ENCODE data around the gene JMJD8. TPM values are rescaled to one million over a fixed set of nuclear protein-coding genes. Genes with fewer than 3 reads are reported as not detected.
A peak's percentile ranks its signal among the peaks of the same experiment; 100 is the strongest.

Gene JMJD8
- total RNA-seq, 1 experiment from 2014 or later: 90.5 TPM

DNA sequence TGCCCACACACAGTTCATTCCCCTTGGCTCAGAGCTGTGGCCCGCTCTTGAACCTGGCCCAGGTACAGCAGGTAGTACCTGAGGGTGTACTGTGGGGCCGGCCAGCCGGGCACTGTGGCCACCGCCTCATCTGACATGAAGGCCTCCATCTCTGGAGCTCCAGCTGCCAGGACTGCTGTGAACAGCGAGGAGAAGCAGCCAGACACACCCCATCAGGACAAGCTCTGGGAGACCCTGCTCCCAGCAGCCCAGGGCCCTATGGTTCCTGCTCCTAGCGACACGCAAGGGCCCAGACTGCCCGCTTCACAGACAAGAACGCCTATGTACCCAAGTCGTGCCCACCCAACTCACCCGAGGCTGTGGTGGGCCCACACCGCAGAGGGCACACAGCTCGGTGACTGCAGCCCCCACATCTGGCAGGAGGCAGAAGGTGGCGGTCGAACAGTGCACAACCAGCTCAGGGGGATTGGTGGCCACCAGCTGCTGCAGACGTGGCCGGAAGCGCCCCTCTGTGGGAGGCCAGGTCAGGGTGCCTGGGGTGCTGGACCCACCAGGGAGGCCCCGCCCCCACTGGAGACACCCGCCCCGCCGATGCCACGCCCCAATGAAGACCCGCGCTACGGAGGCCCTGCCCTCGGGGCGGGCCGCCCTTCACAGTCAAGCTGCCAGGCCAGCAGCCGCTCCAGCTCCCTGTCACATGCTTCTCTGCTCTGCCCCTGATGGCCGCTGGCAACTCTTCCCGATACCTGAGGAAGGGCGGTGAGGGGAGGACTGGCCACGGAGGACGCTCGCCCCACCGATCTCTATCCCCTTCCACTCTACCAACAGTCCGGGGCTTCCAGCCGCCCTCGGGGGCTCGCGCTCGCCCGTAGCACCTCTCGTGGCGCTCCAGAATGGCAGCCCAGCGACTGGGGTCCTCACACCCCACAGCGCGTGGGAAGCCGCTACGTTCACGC lies 5.0 kb downstream of the JMJD8 start:
- H3K27me3 Mint-ChIP-seq (ENCODE audit: unreplicated experiment): no peaks in the 10 kb centered on the region
- intact Hi-C loops (cut with micrococcal nuclease; ENCODE audit: unreplicated experiment): no loop called here
- no TSS peak for BruUV-seq (replicated peaks)
- peaks cover 22% of the 10 kb centered on the region for H3K4me1 Mint-ChIP-seq (ENCODE audit: low read depth, unreplicated experiment)
- H3K27ac Mint-ChIP-seq (ENCODE audit: unreplicated experiment): no peak overlapping the region
- H3K4me3 Mint-ChIP-seq (ENCODE audit: low read depth, unreplicated experiment): peak overlapping the region; percentile 94
- TF ChIP-seq, protein P1, sequence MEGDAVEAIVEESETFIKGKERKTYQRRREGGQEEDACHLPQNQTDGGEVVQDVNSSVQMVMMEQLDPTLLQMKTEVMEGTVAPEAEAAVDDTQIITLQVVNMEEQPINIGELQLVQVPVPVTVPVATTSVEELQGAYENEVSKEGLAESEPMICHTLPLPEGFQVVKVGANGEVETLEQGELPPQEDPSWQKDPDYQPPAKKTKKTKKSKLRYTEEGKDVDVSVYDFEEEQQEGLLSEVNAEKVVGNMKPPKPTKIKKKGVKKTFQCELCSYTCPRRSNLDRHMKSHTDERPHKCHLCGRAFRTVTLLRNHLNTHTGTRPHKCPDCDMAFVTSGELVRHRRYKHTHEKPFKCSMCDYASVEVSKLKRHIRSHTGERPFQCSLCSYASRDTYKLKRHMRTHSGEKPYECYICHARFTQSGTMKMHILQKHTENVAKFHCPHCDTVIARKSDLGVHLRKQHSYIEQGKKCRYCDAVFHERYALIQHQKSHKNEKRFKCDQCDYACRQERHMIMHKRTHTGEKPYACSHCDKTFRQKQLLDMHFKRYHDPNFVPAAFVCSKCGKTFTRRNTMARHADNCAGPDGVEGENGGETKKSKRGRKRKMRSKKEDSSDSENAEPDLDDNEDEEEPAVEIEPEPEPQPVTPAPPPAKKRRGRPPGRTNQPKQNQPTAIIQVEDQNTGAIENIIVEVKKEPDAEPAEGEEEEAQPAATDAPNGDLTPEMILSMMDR (IDR thresholded peaks at IDR 0.05; ENCODE audit: unreplicated experiment): no peak
- no peaks in the 10 kb centered on the region for H3K9me3 Mint-ChIP-seq (ENCODE audit: low read depth, unreplicated experiment)
- H3K36me3 Mint-ChIP-seq (ENCODE audit: insufficient read depth, unreplicated experiment): peaks cover 76% of the 10 kb centered on the region
- DNase-seq: no peak
- CTCF ChIA-PET: interaction anchor here (0.8 kb wide), 1 partner anchor 13 kb away, joined by 3 read pairs; no protein-coding TSS in a partner anchor

DNA sequence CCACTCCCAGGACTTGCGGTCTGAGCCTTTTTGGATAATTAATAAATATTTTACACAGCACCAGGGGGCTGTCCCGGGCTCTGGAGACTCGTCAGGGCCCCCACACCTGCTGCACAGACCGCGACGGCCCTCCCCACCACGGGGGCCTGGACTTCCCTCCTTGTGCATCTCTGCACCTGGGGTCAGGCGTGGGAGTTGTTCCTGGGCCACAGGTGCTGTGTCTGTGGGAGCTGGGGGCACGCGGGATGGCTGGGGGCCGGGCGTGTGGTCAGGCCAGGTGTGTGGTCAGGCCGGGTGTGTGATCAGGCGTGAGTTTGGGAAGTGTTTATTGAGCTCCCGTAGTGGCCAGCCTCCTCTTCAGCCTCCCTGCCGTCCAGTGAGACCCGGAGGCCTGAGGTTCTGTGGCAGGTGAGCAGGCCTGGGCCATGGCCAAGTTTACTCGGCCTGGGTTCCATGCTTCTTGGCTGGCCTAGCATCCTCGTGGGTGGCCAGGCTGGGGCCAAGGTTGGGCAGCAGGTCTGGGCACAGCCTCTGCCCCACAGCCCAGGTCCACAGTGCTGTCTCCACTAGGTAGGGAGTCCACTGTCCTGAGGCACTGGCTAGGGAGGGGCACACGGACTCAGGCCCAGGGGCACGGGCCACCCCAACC lies 5.8 kb downstream of the JMJD8 start:
- no TSS peak for BruUV-seq (replicated peaks)
- TF ChIP-seq, protein P1 (IDR thresholded peaks at IDR 0.05; ENCODE audit: unreplicated experiment): no peak
- H3K36me3 Mint-ChIP-seq (ENCODE audit: insufficient read depth, unreplicated experiment): peaks cover 76% of the 10 kb centered on the region
- no peaks in the 10 kb centered on the region for H3K9me3 Mint-ChIP-seq (ENCODE audit: low read depth, unreplicated experiment)
- intact Hi-C loops (cut with micrococcal nuclease; ENCODE audit: unreplicated experiment): no loop called here
- CTCF ChIA-PET: no interaction called here
- DNase-seq: no peak
- no peak overlapping the region for H3K27ac Mint-ChIP-seq (ENCODE audit: unreplicated experiment)
- peaks cover 22% of the 10 kb centered on the region for H3K4me1 Mint-ChIP-seq (ENCODE audit: low read depth, unreplicated experiment)
- H3K4me3 Mint-ChIP-seq (ENCODE audit: low read depth, unreplicated experiment): no peak overlapping the region
- no peaks in the 10 kb centered on the region for H3K27me3 Mint-ChIP-seq (ENCODE audit: unreplicated experiment)

DNA sequence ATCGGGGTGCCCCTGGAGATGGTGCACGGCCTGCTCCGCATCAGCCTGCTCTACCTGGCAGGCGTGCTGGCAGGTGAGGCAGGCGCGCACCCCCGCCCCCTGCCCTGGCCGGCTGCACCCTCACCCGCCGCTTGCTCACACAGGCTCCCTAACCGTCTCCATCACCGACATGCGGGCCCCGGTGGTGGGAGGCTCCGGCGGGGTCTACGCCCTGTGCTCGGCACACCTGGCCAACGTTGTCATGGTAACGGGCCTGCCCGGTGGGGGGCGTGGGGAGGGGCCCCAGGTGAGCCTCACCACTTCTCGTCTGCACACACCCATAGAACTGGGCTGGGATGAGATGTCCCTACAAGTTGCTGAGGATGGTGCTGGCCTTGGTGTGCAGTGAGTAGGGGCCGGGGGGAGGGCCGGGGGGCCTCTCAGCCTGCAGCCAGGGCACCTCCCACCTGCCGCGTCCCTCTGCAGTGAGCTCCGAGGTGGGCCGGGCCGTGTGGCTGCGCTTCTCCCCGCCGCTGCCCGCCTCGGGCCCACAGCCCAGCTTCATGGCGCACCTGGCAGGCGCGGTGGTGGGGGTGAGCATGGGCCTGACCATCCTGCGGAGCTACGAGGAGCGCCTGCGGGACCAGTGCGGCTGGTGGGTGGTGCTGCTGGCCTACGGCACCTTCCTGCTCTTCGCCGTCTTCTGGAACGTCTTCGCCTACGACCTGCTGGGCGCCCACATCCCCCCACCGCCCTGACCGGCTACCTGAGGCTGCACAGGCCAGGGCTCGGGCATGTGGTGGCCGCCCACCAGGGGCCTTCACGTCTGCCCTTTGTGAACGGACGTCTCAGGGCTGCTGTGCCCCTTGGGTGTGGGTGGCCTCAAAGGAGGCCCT lies 6.6 kb downstream of the JMJD8 start:
- Mint-ChIP-seq H3K9me3 (ENCODE audit: low read depth, unreplicated experiment) (no peaks in the 10 kb centered on the region), H3K4me1 (ENCODE audit: low read depth, unreplicated experiment) (peaks cover 19% of the 10 kb centered on the region), H3K36me3 (ENCODE audit: insufficient read depth, unreplicated experiment) (peaks cover 75% of the 10 kb centered on the region), H3K27me3 (ENCODE audit: unreplicated experiment) (no peaks in the 10 kb centered on the region), H3K27ac (ENCODE audit: unreplicated experiment) (peak overlapping the region; percentile 12), H3K4me3 (ENCODE audit: low read depth, unreplicated experiment) (peak overlapping the region; percentile 46)
- intact Hi-C loops (cut with micrococcal nuclease; ENCODE audit: unreplicated experiment): no loop called here
- no peak for DNase-seq
- CTCF ChIA-PET: no interaction called here
- TF ChIP-seq, protein P1 (IDR thresholded peaks at IDR 0.05; ENCODE audit: unreplicated experiment): no peak
- BruUV-seq (replicated peaks): no TSS peak

DNA sequence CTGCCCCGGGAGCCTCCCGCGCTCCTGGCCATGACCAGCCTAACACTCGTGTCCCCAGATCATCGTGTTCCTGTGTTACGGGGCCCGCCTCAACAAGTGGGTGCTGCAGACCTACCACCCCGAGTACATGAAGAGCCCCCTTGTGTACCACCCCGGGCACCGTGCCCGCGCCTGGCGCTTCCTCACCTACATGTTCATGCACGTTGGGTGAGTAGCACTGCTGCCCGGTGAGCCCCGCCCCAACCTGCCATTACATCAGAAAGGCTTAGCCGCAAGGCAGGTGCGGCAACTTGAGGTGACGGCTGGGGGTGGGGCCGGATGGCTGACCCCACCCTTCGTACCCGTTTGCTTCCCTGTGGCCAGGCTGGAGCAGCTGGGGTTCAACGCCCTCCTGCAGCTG lies 7.2 kb downstream of the JMJD8 start:
- peaks cover 68% of the 10 kb centered on the region for H3K36me3 Mint-ChIP-seq (ENCODE audit: insufficient read depth, unreplicated experiment)
- H3K4me3 Mint-ChIP-seq (ENCODE audit: low read depth, unreplicated experiment): peak overlapping the region; percentile 46
- CTCF ChIA-PET: no interaction called here
- peak overlapping the region; percentile 12 for H3K27ac Mint-ChIP-seq (ENCODE audit: unreplicated experiment)
- DNase-seq: peak; percentile 80
- TF ChIP-seq, protein P1 (IDR thresholded peaks at IDR 0.05; ENCODE audit: unreplicated experiment): no peak
- H3K27me3 Mint-ChIP-seq (ENCODE audit: unreplicated experiment): no peaks in the 10 kb centered on the region
- intact Hi-C loops (cut with micrococcal nuclease; ENCODE audit: unreplicated experiment): no loop called here
- no peaks in the 10 kb centered on the region for H3K9me3 Mint-ChIP-seq (ENCODE audit: low read depth, unreplicated experiment)
- no TSS peak for BruUV-seq (replicated peaks)
- peaks cover 12% of the 10 kb centered on the region for H3K4me1 Mint-ChIP-seq (ENCODE audit: low read depth, unreplicated experiment)

Measured in Calu3 (cell line).